GM13976 (cell line): Measurements from ENCODE around the gene NAA40.
A peak's percentile ranks its signal among the peaks of the same experiment; 100 is the strongest.

Experiments
- DNase-seq: peaks from one replicate; pipeline ENCODE4 v3.0.0; 2012; ENCODE audit warnings: low spot score
- in situ Hi-C: fragments of 300-500 bp; cut with MboI; formaldehyde crosslinking; loops from one replicate; pipeline ENCODE4 v1.12.0; 2022; ENCODE audit warnings: low sequenced_read_pairs, mixed read lengths, inconsistent platforms; ENCODE audit not compliant: unreplicated experiment
- TF ChIP-seq, protein P1 (sequence below): IDR thresholded peaks from 2 replicates; pipeline ENCODE4 v1.5.1; 2012; ENCODE audit warnings: borderline replicate concordance, mild to moderate bottlenecking; ENCODE audit not compliant: insufficient read depth; ENCODE audit errors: extremely low read depth, missing control alignments, control extremely low read depth

Gene NAA40

DNA sequence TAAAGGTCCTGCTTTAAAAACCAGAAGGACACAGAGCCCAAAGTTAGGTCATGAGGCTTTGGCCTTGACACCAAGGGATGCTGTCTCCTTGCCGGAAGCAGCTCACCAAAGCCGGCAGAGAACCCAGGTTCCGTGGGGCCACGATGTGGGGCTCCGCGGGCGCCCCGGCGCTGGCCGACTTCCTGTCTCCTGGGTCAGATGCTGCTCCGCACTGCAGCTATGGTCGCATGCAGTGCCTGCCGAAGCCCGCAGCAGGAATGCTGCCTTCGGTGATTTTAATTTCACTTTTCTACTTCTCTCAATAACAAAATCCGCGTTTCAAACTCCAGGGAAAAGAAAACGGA, 47.0 kb downstream of the NAA40 start:
- DNase-seq = peak; percentile 83
- in situ Hi-C loops = loop anchor here (25.0 kb wide), 1 partner anchor 302 kb away; the partner anchor contains the start of genes BAD, GPR137 and KCNK4
- TF ChIP-seq, protein P1, sequence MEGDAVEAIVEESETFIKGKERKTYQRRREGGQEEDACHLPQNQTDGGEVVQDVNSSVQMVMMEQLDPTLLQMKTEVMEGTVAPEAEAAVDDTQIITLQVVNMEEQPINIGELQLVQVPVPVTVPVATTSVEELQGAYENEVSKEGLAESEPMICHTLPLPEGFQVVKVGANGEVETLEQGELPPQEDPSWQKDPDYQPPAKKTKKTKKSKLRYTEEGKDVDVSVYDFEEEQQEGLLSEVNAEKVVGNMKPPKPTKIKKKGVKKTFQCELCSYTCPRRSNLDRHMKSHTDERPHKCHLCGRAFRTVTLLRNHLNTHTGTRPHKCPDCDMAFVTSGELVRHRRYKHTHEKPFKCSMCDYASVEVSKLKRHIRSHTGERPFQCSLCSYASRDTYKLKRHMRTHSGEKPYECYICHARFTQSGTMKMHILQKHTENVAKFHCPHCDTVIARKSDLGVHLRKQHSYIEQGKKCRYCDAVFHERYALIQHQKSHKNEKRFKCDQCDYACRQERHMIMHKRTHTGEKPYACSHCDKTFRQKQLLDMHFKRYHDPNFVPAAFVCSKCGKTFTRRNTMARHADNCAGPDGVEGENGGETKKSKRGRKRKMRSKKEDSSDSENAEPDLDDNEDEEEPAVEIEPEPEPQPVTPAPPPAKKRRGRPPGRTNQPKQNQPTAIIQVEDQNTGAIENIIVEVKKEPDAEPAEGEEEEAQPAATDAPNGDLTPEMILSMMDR = no peak

DNA sequence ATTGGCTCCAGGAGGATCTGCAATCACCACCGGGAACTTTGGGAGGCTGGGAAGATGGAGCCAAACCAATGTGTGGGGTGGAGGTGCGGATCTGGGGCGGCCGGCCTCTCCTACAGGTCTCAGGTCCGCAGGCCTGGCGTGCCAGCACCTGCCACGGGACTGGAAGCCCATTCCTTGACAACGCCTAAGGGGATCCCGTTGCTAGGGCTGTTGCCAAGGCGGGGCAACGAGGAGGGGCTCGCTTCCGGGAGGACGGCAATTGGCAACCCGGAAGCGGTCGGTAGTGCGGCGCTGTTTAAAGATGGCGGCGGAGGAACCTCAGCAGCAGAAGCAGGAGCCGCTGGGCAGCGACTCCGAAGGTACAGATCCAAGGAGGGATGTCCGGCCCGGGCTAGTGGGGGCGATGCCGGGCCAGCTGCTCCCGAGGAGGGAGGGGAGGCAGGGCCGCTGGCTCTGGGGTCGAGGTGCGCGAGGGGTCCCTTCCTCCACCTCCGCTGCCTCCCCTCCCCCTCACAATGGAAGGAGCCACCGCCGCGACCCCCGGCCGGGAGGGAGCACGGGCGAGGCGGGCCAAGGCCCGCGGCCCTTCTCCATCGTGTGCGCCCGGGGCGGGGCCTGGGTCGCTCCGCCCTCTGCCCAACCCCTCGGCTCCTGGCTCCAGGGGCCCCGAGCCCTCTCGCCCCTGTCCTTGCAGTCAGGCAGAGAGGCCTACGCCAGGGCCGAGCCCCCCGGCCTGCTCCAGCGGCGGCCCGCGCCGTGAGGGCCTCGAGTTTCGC, 47.5 kb downstream of the NAA40 start, which contains the start of gene OTUB1:
Gene OTUB1, plus strand, starts transcription at position 283 of the 776 bp plus-strand sequence. Its CDS starts 19 bp downstream, at position 302.
- in situ Hi-C loops = loop anchor here (25.0 kb wide), 1 partner anchor 301 kb away; the partner anchor contains the start of genes BAD, GPR137 and KCNK4

GRCh38 chr11:63986932-63987513, 48.2 kb downstream of the NAA40 start:
- DNase-seq = no peak
- TF ChIP-seq, protein P1 = no peak
- in situ Hi-C loops = loop anchor here (25.0 kb wide), 1 partner anchor 300 kb away; the partner anchor contains the start of genes BAD, GPR137 and KCNK4

More for the DNA sequence above, 47.5 kb downstream of the NAA40 start, which contains the start of gene OTUB1:
- peak; percentile 96 for DNase-seq
- TF ChIP-seq, protein P1 = no peak

GRCh38 chr11:63991558-63991957, 52.8 kb downstream of the NAA40 start:
- DNase-seq = no peak
- TF ChIP-seq, protein P1 = no peak
- in situ Hi-C loops = loop anchor here (10.0 to 25.0 kb wide), 2 partner anchors 153 to 296 kb away; partner anchors contain the start of genes BAD, GPR137 and KCNK4

DNA sequence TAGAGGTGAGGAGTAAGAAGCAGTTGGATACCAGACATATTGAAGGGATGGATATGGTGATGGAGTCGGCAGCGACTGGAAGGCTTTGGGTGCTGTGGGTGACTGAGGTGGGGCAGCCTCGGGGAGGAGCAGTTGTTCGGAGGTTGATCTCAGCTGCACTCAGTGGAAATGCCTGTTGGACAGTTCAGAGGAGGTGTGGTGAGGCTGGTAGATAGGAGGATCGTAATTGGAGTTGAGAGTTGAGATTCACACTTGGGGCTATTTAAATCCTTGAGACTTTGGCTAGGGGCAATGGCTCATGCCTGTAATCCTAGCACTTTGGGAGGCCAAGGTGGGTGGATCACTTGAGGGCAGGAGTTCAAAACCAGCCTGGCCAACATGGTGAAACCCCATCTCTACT, 54.3 kb downstream of the NAA40 start:
- DNase-seq = no peak
- in situ Hi-C loops = loop anchor here (10.0 to 25.0 kb wide), 2 partner anchors 152 to 294 kb away; partner anchors contain the start of genes BAD, GPR137 and KCNK4
- TF ChIP-seq, protein P1 = no peak

DNA sequence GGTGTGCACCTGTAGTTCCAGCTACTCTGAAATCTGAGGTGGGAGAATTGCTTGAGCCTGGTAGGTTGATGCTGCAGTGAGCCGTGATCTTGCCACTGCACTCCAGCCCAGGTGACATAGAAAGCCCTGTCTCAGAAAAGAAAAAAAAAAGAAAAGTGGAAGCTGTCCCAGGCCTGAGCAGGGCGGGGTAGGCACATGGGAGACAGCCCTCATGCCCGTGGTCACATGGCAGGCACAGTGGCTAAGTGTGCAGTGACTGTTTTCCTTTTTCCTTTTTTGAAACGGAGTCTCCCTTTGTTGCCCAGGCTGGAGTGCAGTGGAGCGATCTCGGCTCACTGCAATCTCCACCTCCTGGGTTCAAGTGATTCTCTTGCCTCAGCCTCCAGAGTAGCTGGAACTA, 55.2 kb downstream of the NAA40 start:
- in situ Hi-C loops = loop anchor here (10.0 to 25.0 kb wide), 2 partner anchors 151 to 293 kb away; partner anchors contain the start of genes BAD, GPR137 and KCNK4
- DNase-seq = no peak
- TF ChIP-seq, protein P1 = no peak
